ENCODE data around the gene GRIN2C. TPM values are rescaled to one million over a fixed set of nuclear protein-coding genes. Genes with fewer than 3 reads are reported as not detected.

GRIN2C gene
- total and polyA plus RNA-seq, 2 of the 4 experiments (the other 2 are of a cell fraction), result 0.22 TPM; not detected in 1

- dilution Hi-C loops (cut with HindIII; ENCODE audit: low sequenced_read_pairs, unreplicated experiment), result no loop called here
- ChIA-PET CTCF (no interaction called here), POLR2A (ENCODE audit: unreplicated experiment) (no interaction called here)
- BruUV-seq (replicated peaks), result no TSS peak
- Histone ChIP-seq H3K79me1 (ENCODE audit: low read depth in 1 of 2, low read length in 2 of 2) (no peaks in the 10 kb centered on the region), H3K27ac (ENCODE audit: insufficient read depth, low read length) (no peak overlapping the region), H3K27me3 (ENCODE audit: control insufficient read depth, insufficient read depth, low read length) (no peaks in the 10 kb centered on the region), H2BK15ac (ENCODE audit: low read depth, low read length) (no peak overlapping the region), H2AFZ (replicated peaks; ENCODE audit: low read length, poor library complexity) (no peak overlapping the region), H4K91ac (ENCODE audit: insufficient read depth, low read depth, low read length) (no peak overlapping the region), H3K4me2 (ENCODE audit: low read depth, low read length) (no peak overlapping the region), H2BK120ac (ENCODE audit: low read depth, low read length) (no peak overlapping the region), H4K8ac (ENCODE audit: low read depth in 2 of 2, low read length in 2 of 2) (no peak overlapping the region), H3K9me1 (ENCODE audit: insufficient read depth, low read length) (0 out of 2 replicates have a peak, but pooled peaks cover 2% of the 10 kb centered on the region), H3K14ac (replicated peaks; ENCODE audit: low read depth, low read length) (no peak overlapping the region), H3K23ac (ENCODE audit: low read depth, low read length) (no peak overlapping the region), H3K9me3 (ENCODE audit: control insufficient read depth, insufficient read depth, low read length) (no peaks in the 10 kb centered on the region), H2AK9ac (replicated peaks; ENCODE audit: low read depth, low read length, poor library complexity) (no peak overlapping the region), H4K20me1 (ENCODE audit: insufficient read depth, low read length) (no peaks in the 10 kb centered on the region; the same call in 1 of the 2 replicates), H2AK5ac (ENCODE audit: low read depth, low read length) (no peak overlapping the region), H3K4me3 (ENCODE audit: insufficient read depth, low read depth, low read length) (no peak overlapping the region), H2BK20ac (ENCODE audit: low read depth, low read length) (no peak overlapping the region), H2BK5ac (ENCODE audit: low read depth, low read length, poor library complexity, severe bottlenecking) (no peak overlapping the region), H3K4me1 (ENCODE audit: control insufficient read depth, insufficient read depth, low read length) (no peaks in the 10 kb centered on the region), H4K5ac (ENCODE audit: low read depth, low read length) (no peak overlapping the region), H3K56ac (ENCODE audit: extremely low read depth, insufficient read depth, low read length) (no peak overlapping the region), H3K9ac (ENCODE audit: low read depth, low read length) (no peak overlapping the region), H3K18ac (ENCODE audit: low read depth, low read length) (no peak overlapping the region), H3K36me3 (ENCODE audit: control insufficient read depth, insufficient read depth, low read length) (peaks cover 4% of the 10 kb centered on the region), H3K4ac (ENCODE audit: low read depth, low read length) (no peak overlapping the region)
- in situ Hi-C loops (cut with MboI; ENCODE audit: low sequenced_read_pairs), result no loop called here
- intact Hi-C loops (cut with micrococcal nuclease), result no loop called here
- WGBS, 2 experiments (ENCODE audit: extremely low coverage in 2 of 2, insufficient read length in 1 of 2), result 84% methylated on average over 5 of the region's 23 CpGs; no CpG with 5 or more reads in 1 of the 2 experiments
- ATAC-seq (ENCODE audit: low read depth) (no peak), DNase-seq (no peak)
- TF ChIP-seq MAFK (IDR thresholded peaks at IDR 0.05; ENCODE audit: low read depth, low read length), result no peak
- no peak for TF ChIP-seq USF2 (IDR thresholded peaks at IDR 0.05; ENCODE audit: low read depth, low read length)
- no peak for TF ChIP-seq MAZ (IDR thresholded peaks at IDR 0.05; ENCODE audit: borderline replicate concordance, low read depth, low read length)
- TF ChIP-seq SMC3 (IDR thresholded peaks at IDR 0.05; ENCODE audit: low read depth, low read length), result no peak
- TF ChIP-seq NFE2L2 (IDR thresholded peaks at IDR 0.05; ENCODE audit: low read depth, low read length), result no peak
- no peak for TF ChIP-seq ELK1 (IDR thresholded peaks at IDR 0.05; ENCODE audit: borderline replicate concordance, low read depth, low read length)
- no peak for TF ChIP-seq MXI1 (IDR thresholded peaks at IDR 0.05; ENCODE audit: borderline replicate concordance, low read depth, low read length)
- TF ChIP-seq CHD1 (IDR thresholded peaks at IDR 0.05; ENCODE audit: low read depth, low read length), result no peak
- no peak for TF ChIP-seq RCOR1 (IDR thresholded peaks at IDR 0.05; ENCODE audit: insufficient replicate concordance, low read length)
- TF ChIP-seq POLR2A (IDR thresholded peaks at IDR 0.05; ENCODE audit: low read depth, low read length), result no peak
- no peak for TF ChIP-seq FOS (IDR thresholded peaks at IDR 0.05; ENCODE audit: low read depth, low read length)
- TF ChIP-seq RAD21 (IDR thresholded peaks at IDR 0.05; ENCODE audit: low read length), result no peak
These were observed 47.3 kb downstream of the GRIN2C start for GRCh38 chr17:74812109-74813009.

Data from IMR-90 (cell line).